ENCODE data around the gene KLHL28. TPM values are rescaled to one million over a fixed set of nuclear protein-coding genes. Genes with fewer than 3 reads are reported as not detected.

Gene KLHL28
- total RNA-seq (2014; rRNA removed): 4.2 and 4.5 TPM in 2 replicates
- polyA plus RNA-seq (2012): 1.3 TPM

- peak; percentile 100 for DNase-seq (ENCODE audit: low read depth)
Observed at GRCh38 chr14:44961554-44962333, at the start of gene KLHL28, which contains the start of gene TOGARAM1. TSS of gene KLHL28 (minus strand) at chr14:44961947. CDS start at chr14:44945928, 16,019 bp downstream. TSS of gene TOGARAM1 (plus strand) at chr14:44962190. CDS start at chr14:44962422, 232 bp downstream.

- DNase-seq (ENCODE audit: low read depth): no peak
Observed at GRCh38 chr14:45003924-45004323, 42.2 kb upstream of the KLHL28 start.

- DNase-seq (ENCODE audit: low read depth): no peak
Observed at GRCh38 chr14:44995770-44996294, 34.1 kb upstream of the KLHL28 start.

- DNase-seq (ENCODE audit: low read depth): no peak
Observed at GRCh38 chr14:44995196-44995595, 33.4 kb upstream of the KLHL28 start.

- no peak for DNase-seq (ENCODE audit: low read depth)
Observed at GRCh38 chr14:44990533-44990932, 28.8 kb upstream of the KLHL28 start.

- no peak for DNase-seq (ENCODE audit: low read depth)
Observed at GRCh38 chr14:44989497-44990440, 28.0 kb upstream of the KLHL28 start.

- DNase-seq (ENCODE audit: low read depth): no peak
Observed at GRCh38 chr14:44988694-44989093, 26.9 kb upstream of the KLHL28 start.

- no peak for DNase-seq (ENCODE audit: low read depth)
Observed at GRCh38 chr14:44982594-44982993, 20.8 kb upstream of the KLHL28 start.

- DNase-seq (ENCODE audit: low read depth): peak; percentile 21
Observed at GRCh38 chr14:44981198-44981597, 19.5 kb upstream of the KLHL28 start.

GRCh38 chr14:44979740-44980356, 18.1 kb upstream of the KLHL28 start:
- DNase-seq (ENCODE audit: low read depth): no peak

- DNase-seq (ENCODE audit: low read depth): no peak
Observed at GRCh38 chr14:44979273-44979672, 17.5 kb upstream of the KLHL28 start.

- DNase-seq (ENCODE audit: low read depth): no peak
Observed at GRCh38 chr14:44971459-44971858, 9.7 kb upstream of the KLHL28 start.

- DNase-seq (ENCODE audit: low read depth): no peak
Observed at GRCh38 chr14:44970907-44971306, 9.2 kb upstream of the KLHL28 start.

- DNase-seq (ENCODE audit: low read depth): no peak
Observed at GRCh38 chr14:44968714-44969113, 7.0 kb upstream of the KLHL28 start.

- DNase-seq (ENCODE audit: low read depth): no peak
Observed at GRCh38 chr14:44966601-44967336, 5.0 kb upstream of the KLHL28 start.

GRCh38 chr14:44963775-44964380, 2.1 kb upstream of the KLHL28 start:
- peak; percentile 32 for DNase-seq (ENCODE audit: low read depth)

- no peak for DNase-seq (ENCODE audit: low read depth)
Observed at GRCh38 chr14:44963044-44963528, 1.3 kb upstream of the KLHL28 start.

- DNase-seq (ENCODE audit: low read depth): no peak
Observed at GRCh38 chr14:44962334-44963043, 742 bp upstream of the KLHL28 start.

- peak; percentile 53 for DNase-seq (ENCODE audit: low read depth)
Observed at GRCh38 chr14:44961151-44961553, 595 bp downstream of the KLHL28 start.

- no peak for DNase-seq (ENCODE audit: low read depth)
Observed at GRCh38 chr14:44960646-44961045, 1.1 kb downstream of the KLHL28 start.
